GM10266 (cell line): ENCODE results near the gene RXFP1.
A peak's percentile ranks its signal among the peaks of the same experiment; 100 is the strongest.

Experiments used
- DNase-seq: peaks from one replicate; pipeline ENCODE4 v3.0.0; 2012; ENCODE audit errors: extremely low spot score
- CTCF ChIP-seq: IDR thresholded peaks from 2 replicates; pipeline ENCODE4 v1.5.1; 2012; ENCODE audit warnings: mild to moderate bottlenecking, low read depth; ENCODE audit not compliant: control insufficient read depth, insufficient read depth; ENCODE audit errors: missing control alignments

The RXFP1 gene

DNA sequence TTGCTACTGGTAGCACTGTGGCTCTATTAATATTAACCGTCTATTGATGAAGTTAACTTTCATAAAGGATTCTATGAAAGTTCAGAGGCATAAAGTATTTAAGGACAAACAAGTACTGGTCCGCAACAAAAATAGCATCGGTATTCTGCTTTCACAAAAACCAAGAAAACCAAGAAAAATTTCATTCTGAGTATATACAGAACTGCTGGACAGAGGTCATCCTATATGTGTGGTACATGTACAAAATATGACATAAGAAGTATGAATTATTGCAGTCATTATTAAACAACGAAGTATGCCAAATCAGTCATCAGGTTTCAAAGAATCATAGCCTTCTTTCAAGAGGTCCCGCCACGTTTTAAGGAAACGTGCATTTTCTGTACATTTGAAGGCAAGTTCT, 147.6 kb downstream of the RXFP1 start:
- no peak for DNase-seq
- TF ChIP-seq CTCF = no peak

DNA sequence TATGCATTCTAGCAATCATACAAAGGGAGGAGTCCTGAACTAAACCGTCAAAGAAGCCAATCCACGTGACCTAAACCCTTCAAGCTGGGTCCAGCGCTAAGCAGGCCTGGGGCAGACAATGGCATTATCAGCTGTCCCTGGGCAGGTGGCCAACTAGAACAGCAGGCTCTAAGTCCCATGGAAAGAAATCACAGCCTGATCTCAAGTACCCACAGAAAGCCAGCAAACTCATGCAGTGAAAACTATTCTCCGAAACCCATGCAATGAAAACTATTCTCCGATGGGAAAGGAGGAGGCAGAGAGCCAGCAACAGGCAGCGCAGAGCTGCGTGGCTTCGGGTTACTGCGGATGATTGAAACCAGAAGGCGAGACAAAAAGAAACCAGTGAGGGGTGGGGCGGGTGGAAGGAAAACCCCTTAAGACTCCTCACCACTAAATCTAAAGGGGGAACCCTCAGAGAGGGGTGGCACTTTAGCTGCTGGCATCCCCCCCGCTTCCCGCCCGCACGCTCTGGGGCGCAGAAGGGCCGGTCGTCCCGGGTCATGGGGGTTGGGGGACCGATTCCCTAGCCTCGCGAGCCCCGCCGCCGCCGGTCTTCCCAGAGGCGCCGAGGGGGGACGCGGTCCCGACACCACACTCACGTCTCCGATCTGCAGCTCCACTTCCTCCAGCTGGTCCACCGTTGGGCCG, 149.4 kb downstream of the RXFP1 start:
- no peak for TF ChIP-seq CTCF

GRCh38 chr4:158671665-158671914, 149.9 kb downstream of the RXFP1 start, which contains the start of gene C4orf46:
C4orf46 (minus strand) TSS chr4:158671887; CDS start chr4:158671801, 86 bp downstream.
- no peak for DNase-seq
- TF ChIP-seq CTCF = no peak

More for the DNA sequence above, 149.4 kb downstream of the RXFP1 start:
- DNase-seq = peak; percentile 56

GRCh38 chr4:158671915-158672806, 150.5 kb downstream of the RXFP1 start, which contains the start of gene ETFDH:
ETFDH (plus strand) TSS chr4:158672296; CDS start chr4:158672457, 161 bp downstream.
- peak; percentile 88 for TF ChIP-seq CTCF
- DNase-seq = peak; percentile 93

GRCh38 chr4:158673633-158674032, 152.0 kb downstream of the RXFP1 start:
- DNase-seq = no peak
- TF ChIP-seq CTCF = no peak

DNA sequence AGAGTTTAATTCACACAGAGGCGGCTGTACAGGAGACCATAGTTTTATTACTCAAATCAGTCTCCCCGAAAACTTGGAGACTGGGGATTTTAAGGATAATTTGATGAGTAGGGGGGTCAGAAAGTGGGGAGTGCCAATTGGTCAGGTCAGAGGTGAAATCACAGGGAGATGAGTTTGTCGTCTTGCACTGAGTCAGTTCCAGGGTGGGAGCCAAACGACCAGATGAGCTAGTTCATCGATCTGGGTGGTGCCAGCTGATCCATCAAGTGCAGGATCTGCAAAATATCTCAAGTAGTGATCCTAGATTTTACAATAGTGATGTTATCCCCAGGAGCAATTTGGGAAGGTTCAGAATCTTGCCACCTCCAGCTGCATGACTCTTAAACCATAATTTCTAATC, 154.4 kb downstream of the RXFP1 start:
- no peak for TF ChIP-seq CTCF
- DNase-seq = no peak

DNA sequence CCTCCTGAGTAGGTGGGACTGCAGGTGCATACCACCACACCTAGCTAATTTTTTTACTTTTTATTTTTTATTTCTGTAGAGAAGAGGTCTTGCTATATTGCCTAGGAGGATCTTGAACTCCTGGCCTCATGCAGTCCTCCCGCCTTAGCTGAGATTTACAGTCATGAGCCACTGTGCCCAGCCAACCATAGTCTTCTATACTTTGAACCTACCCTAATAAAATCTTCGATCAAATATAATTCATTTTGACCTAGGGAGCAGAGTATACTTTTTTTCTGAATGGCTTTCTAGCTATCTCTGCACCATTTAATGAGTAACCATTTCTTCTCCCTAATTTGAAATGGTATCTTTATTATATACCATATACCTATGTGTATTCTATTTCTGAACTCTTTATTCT, 157.1 kb downstream of the RXFP1 start:
- DNase-seq = no peak
- TF ChIP-seq CTCF = no peak
